ENCODE results near the gene NRIP1. TPM values are rescaled to one million over a fixed set of nuclear protein-coding genes. Genes with fewer than 3 reads are reported as not detected.

The NRIP1 gene
- total RNA-seq, 4 donors from 2014 or later, result 37.2 to 86.3 (median 60.7) TPM

DNA sequence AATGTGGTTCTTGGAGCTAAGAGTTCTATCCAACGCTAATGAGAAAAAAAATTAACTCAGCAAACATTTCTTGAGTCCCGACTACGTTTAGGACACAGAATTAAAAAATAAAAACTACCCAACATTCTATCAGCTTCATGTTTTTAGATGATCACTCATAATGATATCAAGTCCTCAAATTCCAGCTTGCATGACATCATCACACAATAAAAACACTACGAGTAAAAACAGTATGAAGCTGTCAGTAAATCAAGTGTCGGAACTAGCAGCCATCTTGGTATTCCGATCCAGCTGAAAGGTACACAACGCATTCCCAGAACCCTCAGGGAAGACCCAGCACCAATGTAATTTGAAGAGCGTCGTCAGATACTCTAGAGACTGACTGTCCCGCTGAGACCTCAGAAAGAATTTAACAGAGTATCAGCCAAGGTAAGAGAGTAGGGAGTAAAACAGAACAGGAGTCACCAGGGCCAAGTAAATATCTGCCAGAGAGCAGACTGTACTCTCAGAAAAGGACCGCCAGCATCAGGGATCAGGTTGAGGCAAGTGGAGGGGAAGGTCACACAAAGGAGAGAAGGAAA, 57.0 kb downstream of the NRIP1 start:
- ATAC-seq (ENCODE audit: low FRiP score) (no peak), DNase-seq (ENCODE audit: low spot score) (no peak)
- TF ChIP-seq, protein P1, sequence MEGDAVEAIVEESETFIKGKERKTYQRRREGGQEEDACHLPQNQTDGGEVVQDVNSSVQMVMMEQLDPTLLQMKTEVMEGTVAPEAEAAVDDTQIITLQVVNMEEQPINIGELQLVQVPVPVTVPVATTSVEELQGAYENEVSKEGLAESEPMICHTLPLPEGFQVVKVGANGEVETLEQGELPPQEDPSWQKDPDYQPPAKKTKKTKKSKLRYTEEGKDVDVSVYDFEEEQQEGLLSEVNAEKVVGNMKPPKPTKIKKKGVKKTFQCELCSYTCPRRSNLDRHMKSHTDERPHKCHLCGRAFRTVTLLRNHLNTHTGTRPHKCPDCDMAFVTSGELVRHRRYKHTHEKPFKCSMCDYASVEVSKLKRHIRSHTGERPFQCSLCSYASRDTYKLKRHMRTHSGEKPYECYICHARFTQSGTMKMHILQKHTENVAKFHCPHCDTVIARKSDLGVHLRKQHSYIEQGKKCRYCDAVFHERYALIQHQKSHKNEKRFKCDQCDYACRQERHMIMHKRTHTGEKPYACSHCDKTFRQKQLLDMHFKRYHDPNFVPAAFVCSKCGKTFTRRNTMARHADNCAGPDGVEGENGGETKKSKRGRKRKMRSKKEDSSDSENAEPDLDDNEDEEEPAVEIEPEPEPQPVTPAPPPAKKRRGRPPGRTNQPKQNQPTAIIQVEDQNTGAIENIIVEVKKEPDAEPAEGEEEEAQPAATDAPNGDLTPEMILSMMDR (IDR thresholded peaks at IDR 0.05), result no peak

DNA sequence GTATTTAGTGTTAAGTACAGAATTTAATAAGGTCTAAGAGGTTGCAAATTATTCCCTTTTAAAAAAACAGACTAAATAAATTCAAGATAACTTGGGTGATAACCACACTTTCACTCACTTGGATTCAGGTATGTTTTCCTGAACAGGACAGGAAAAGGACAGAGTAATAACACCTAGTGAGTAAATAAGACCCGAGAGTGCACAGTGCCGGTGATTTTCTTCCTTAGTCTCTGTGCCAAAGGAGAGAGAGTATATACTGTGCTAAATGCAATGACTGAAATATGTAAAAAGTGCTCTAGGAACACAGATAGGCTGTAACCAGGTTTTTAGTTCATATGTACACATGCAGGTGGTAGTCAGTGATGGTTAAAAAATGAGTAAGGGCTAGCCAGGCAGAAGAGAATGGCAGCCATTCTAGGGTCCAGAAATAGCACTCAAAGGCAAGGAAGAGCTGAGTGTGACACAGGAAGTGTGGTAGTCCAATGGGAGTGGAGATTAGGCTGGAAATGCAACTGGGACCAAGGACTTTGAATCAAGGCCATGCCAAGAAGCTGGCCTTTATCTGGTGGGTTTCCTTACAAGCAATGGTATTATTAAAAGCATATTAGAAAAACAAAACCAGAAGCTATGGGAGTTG, 58.1 kb downstream of the NRIP1 start:
- DNase-seq (ENCODE audit: low spot score), result no peak
- TF ChIP-seq, protein P1 (IDR thresholded peaks at IDR 0.05), result no peak
- no peak for ATAC-seq (ENCODE audit: low FRiP score)

DNA sequence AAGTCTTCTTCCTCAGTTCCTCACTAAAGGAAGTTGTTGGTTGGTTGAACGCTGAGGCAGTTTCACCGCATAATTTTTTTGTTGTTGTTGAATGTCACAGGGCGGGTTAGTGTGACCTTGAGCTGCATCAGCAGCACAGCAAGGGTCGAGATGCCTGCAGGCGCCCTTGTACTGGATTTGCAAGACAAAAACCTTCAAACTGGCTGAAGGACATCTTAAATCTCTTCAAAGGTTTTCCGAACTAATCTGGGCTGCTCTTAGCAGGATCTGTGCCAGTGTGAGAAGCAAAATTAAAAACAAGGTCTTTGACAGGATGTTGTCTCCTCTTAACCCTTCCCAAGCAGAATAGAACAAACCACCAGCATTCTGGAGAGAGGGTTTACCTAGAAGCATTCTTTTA, 59.4 kb downstream of the NRIP1 start:
- DNase-seq (ENCODE audit: low spot score), result no peak
- ATAC-seq (ENCODE audit: low FRiP score), result peak; percentile 41
- TF ChIP-seq, protein P1 (IDR thresholded peaks at IDR 0.05), result no peak

DNA sequence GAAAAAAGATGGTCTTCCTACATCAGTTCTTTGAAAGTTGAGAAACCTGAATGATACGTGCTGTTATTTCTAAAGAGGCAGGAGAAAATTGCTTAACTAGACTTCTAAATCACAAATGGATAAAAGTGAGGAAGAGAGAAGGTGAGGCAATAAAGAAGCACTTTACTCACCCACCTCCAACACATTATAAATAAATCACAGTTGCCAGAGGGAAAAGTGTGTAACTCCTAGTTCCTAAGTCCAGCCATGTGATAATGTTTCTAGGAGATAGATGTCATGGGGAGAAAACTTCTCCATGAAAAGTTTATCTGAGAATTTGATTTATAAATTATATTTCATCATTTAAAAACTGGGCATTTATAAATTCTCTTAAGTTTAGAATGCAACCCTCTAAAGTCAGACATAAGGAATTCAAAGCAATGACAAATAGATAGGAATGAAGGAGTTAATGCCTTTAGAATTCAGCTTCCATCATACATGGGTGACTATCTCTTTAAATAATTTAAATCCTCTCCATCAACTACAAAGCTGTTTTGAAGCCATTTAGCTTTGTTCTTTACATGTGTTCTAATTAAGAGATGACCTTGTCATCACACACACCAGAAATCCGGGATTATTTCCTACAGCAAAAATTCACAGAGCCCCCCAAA, 60.0 kb downstream of the NRIP1 start:
- DNase-seq (ENCODE audit: low spot score) (no peak), ATAC-seq (ENCODE audit: low FRiP score) (peak; percentile 72)
- TF ChIP-seq, protein P1 (IDR thresholded peaks at IDR 0.05), result no peak

- TF ChIP-seq, protein P1 (IDR thresholded peaks at IDR 0.05), result no peak
- ATAC-seq (ENCODE audit: low FRiP score) (no peak), DNase-seq (ENCODE audit: low spot score) (no peak)
Observed at GRCh38 chr21:15003463-15004135, 61.2 kb downstream of the NRIP1 start.

DNA sequence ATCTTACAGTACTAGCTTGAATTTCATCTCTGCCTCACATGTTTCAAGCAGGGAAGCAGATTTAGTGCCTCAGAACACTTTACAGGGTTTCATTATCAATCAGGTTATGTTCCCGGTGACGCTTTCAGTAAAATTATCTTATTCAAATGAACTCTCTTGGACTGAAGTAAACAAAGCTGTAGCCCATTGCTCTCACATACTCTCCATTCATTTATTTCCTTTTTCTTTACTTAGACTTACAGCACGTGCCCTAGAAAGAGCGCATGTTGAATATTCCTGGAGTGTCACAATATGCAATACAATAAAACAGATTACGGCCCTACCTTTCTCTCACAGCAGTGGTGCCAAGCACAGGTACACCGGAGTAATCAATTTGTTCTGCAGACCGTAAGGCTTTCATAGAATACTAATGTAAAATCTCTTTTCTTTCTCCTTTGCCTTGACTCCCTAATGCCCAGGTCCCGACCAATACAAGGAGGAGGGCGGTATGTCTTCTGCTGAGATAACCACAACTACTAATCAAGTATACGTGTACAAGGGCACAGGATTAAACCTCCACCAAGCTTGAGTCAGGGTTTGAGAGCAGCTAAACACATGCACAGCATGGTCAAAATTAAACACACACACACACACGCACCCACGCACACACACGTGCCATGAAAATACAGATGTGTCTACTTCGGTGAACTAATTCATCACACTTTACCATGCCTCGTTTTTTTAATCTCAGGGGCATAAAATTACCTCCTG, 62.8 kb downstream of the NRIP1 start:
- TF ChIP-seq, protein P1 (IDR thresholded peaks at IDR 0.05), result no peak
- ATAC-seq (ENCODE audit: low FRiP score) (no peak), DNase-seq (ENCODE audit: low spot score) (no peak)
